Neutrophil (primary cell): ENCODE results near the gene GH2.
"Not testable (repeated sequence)": the region's sequence is repeated elsewhere in the genome, so short reads cannot be mapped to it uniquely, and the experiment has no call there.

Experiments used
- H3K27ac ChIP-seq: fragments of 200-600 bp; sonication (generic); 2 replicates; pipeline ENCODE4 v1.5.1; 2016; ENCODE audit warnings: mild to moderate bottlenecking, moderate library complexity
- H3K27me3 ChIP-seq: fragments of 200-600 bp; sonication (generic); 2 replicates; pipeline ENCODE4 v1.6.0; 2016; ENCODE audit warnings: mild to moderate bottlenecking
- H3K36me3 ChIP-seq: fragments of 200-600 bp; sonication (generic); 2 replicates; pipeline ENCODE4 v1.5.1; 2017
- H3K4me1 ChIP-seq, 2 experiments: fragments of 200-600 bp in 1 of 2; sonication (generic) in 1 of 2; 1 replicate in 1 of 2; 2 replicates in 1 of 2; pipeline versions ENCODE4 v1.5.1 to v1.6.1; 2013 to 2016; ENCODE audit warnings: low read depth in 1 of 2, low read length in 1 of 2, mild to moderate bottlenecking in 1 of 2, moderate library complexity in 1 of 2; ENCODE audit not compliant: control insufficient read depth in 1 of 2, insufficient read depth in 1 of 2
- H3K4me3 ChIP-seq, 2 experiments: fragments of 200-600 bp in 1 of 2; sonication (generic) in 1 of 2; 1 replicate in 1 of 2; 2 replicates in 1 of 2; pipeline ENCODE4 v1.5.1; 2013 to 2016; ENCODE audit warnings: low read depth in 1 of 2, low read length in 1 of 2, mild to moderate bottlenecking in 1 of 2, moderate library complexity in 1 of 2
- H3K9me3 ChIP-seq: fragments of 200-600 bp; sonication (generic); 2 replicates; pipeline ENCODE4 v1.5.1; 2016
- TF ChIP-seq, protein P1 (sequence below): fragments of 200-600 bp; sonication (generic); IDR thresholded peaks from 2 replicates; pipeline ENCODE4 v1.5.1; 2016; ENCODE audit warnings: antibody characterized with exemption

Gene GH2

DNA sequence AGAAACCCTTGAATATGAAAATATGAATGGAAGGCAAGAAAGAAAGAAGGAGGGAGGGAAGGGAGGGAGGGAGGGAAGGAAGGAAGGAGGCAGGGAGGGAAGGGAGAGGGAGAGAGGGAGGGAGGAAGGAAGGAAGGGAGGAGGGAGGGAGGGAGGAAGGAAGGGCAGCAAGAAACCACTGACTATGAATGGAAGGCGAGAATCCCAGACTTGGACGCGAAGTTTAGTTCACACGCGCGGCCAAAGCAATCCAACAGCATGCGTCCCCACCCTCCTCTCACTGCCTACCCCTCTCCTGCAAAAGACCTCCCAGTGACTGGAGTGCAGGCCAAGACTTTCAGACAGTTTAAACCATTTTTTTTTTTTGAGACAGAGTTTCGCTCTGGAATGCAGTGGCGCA lies 31.3 kb downstream of the GH2 start:
- TF ChIP-seq, protein P1, sequence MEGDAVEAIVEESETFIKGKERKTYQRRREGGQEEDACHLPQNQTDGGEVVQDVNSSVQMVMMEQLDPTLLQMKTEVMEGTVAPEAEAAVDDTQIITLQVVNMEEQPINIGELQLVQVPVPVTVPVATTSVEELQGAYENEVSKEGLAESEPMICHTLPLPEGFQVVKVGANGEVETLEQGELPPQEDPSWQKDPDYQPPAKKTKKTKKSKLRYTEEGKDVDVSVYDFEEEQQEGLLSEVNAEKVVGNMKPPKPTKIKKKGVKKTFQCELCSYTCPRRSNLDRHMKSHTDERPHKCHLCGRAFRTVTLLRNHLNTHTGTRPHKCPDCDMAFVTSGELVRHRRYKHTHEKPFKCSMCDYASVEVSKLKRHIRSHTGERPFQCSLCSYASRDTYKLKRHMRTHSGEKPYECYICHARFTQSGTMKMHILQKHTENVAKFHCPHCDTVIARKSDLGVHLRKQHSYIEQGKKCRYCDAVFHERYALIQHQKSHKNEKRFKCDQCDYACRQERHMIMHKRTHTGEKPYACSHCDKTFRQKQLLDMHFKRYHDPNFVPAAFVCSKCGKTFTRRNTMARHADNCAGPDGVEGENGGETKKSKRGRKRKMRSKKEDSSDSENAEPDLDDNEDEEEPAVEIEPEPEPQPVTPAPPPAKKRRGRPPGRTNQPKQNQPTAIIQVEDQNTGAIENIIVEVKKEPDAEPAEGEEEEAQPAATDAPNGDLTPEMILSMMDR, result no peak
- H3K27me3 ChIP-seq, result peaks cover 17% of the 10 kb centered on the region

DNA sequence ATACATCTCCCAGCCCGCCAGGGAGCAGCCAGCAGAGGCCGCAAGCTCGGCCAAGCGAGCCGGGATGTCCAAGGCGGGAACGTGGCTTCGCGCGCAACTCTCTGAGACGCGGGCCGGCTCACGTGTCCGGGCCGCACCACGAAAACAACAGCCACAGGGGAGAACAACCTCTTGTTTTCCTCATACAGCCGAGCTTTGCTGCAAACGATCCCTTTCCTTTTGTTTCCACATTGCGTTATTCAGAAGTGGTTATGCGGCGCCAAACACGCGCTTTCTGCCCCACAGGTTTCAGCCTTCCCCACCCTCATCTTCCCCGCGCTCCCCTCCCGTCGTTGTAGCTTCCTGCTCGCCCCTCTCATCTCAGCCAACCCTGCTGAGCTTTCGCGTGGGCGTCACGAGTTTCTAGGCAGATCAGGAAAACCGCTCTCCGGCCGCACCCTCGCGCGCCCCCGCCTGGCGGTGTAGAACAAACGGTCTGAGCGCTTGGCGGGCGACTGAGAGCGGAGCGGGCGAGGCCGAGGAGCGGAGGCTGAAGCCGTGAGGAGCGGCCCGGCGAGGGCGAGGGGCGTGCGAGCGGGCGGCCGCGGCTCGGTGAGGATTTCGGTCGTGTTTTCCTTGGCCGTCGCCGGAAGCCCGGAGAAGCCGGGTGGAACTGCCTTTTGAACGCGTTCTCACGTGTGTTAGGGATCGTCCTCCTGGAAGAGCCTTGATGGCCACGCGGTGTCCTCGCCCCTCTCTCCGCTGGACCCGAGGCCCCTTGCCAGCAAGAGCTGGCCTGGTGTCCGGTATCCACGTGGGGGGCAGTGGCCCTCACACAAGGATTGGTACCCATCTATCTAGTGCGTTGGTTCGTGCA lies 32.7 kb downstream of the GH2 start:
- Histone ChIP-seq H3K9me3 (no peaks in the 10 kb centered on the region), H3K36me3 (no peaks in the 10 kb centered on the region), H3K4me3 (peak overlapping the region; percentile 47 to 55), H3K27me3 (peaks cover 17% of the 10 kb centered on the region), H3K4me1 (peaks cover 6 to 8% of the 10 kb centered on the region in 2 experiments), H3K27ac (peak overlapping the region; percentile 82)
- TF ChIP-seq, protein P1, result peak; percentile 79

More for the DNA sequence above, 31.3 kb downstream of the GH2 start:
- Histone ChIP-seq H3K4me1 (peaks cover 6 to 8% of the 10 kb centered on the region in 2 experiments), H3K9me3 (no peaks in the 10 kb centered on the region), H3K4me3 (no peak overlapping the region), H3K36me3 (no peaks in the 10 kb centered on the region), H3K27ac (no peak overlapping the region)

DNA sequence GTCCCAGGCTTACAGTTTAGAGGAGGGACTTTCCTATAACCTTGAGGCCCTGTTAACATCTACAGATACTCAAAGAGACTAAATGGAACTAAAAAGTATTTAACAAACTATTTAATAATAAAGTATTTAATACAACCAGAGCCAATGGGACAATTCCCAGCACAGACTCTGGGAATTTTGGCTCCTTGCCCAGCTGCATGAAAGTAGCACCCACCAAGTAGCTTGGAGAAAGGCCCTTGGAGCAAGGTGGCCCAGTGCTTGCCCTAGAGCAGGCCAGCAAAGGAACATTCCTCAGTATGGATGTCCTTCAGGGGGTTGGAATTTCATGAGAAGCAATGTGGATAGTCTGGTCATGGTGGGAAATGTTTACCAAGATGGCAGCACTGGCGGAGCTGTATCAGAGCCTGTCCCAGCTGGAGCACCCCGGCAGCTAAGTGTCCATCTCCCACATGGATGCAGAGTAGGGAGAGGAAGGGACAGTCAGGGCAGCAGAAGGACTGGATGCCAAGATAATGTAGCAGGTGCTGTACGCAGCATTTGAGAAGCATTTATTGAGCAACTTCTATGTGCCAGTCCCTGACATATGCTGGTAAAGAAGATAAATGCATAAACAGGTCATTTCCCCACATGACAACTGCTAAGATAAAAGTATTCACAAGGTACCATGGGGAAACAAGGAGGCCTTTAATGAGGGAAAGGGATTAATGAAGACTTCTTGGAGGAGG lies 34.1 kb downstream of the GH2 start:
- Histone ChIP-seq H3K9me3 (no peaks in the 10 kb centered on the region), H3K36me3 (no peaks in the 10 kb centered on the region), H3K4me3 (no peak overlapping the region), H3K27me3 (peaks cover 6% of the 10 kb centered on the region), H3K4me1 (peaks cover 14 to 18% of the 10 kb centered on the region in 2 experiments), H3K27ac (no peak overlapping the region)
- TF ChIP-seq, protein P1, result no peak

DNA sequence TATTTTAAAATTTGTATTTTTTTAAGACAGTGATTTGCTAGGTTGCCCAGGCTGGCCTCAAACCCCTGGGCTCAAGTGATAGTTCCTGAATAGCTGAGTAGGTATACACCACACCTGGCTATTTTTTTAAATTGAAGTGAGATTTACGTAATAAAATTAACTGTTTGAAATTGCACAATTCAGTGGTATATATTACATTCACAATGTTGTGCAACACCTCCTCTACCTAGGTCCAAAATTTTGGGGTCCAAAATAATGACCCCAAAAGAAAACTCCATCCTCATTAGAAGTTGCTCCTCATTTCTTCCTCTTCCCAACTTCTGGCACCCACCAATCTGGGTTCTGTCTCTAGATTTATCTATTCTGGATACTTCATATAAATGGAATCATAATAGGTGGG lies 36.2 kb downstream of the GH2 start:
- TF ChIP-seq, protein P1, result no peak
- Histone ChIP-seq H3K4me3 (no peak overlapping the region), H3K9me3 (no peaks in the 10 kb centered on the region), H3K27me3 (no peaks in the 10 kb centered on the region), H3K4me1 (peaks cover 31 to 35% of the 10 kb centered on the region in 2 experiments), H3K36me3 (no peaks in the 10 kb centered on the region), H3K27ac (no peak overlapping the region)

DNA sequence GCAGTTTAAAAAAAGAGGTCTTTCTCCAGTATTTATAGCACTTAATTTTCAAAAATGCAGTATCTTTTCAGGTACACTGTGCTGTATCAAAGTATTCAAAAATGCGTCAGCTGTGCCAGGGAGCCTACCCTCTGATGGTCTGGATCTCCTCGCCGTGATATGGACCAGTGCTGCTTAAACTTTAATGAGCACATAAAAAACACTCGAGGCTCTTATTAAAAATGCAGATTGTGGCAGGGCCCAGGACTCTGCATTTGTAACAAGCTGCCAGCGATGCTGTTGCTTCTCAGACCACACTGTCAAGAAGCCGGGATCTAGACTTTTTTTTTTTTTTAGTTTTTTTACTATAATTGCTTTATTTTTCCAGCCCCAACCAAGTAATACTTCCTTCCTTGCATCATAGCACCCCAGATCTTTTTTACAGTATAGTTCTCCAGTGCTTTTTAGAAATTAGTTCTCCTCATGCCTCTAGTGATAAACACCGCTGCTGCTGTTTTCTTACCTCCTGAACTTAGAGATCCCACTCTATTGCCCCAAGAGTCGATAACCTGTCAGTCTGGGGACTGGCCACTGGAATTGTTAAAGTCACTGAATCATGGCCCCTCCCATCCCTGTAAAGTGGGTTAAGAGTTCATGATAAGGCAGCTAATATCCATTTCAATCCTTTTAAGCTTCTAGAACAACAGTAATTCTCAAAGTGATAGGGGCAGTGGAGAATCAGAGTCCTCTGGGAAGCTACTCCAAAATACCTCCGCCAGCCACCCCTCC lies 37.6 kb downstream of the GH2 start:
- Histone ChIP-seq H3K27ac (peak overlapping the region; percentile 95), H3K27me3 (no peaks in the 10 kb centered on the region), H3K4me3 (peak overlapping the region; percentile 89 to 92), H3K36me3 (no peaks in the 10 kb centered on the region), H3K9me3 (no peaks in the 10 kb centered on the region), H3K4me1 (peaks cover 43 to 47% of the 10 kb centered on the region in 2 experiments)
- TF ChIP-seq, protein P1, result no peak

DNA sequence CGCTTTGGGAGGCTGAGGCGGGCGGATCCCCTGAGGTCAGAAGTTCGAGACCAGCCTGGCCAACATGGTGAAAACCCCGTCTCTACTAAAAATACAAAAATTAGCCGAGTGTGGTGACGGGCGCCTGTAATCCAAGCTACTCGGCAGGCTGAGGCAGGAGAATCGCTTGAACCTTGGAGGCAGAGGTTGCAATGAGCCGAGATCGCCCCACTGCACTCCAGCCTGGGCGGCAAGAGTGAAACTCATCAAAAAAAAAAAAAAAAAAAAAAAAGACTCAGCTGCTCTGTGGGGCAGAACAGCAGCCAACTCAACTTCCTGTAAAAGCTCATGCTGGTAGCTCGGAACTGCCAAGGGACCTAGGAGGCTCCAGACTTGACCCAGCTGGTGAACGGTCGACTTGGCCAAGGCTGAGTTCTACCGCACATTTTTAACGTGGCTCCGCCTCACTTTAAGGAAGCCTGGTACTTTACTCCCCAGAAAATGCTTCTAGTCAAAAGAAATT lies 38.3 kb downstream of the GH2 start:
- H3K27me3 ChIP-seq, H3K36me3 ChIP-seq, H3K9me3 ChIP-seq: not testable (repeated sequence)
- Histone ChIP-seq H3K4me3 (peak overlapping the region; percentile 89 to 92), H3K4me1 (peaks cover 45 to 48% of the 10 kb centered on the region in 2 experiments), H3K27ac (peak overlapping the region; percentile 95)
